Neural progenitor cell (in vitro differentiated cells): ENCODE measurements around the gene MRGPRF.

Experiments used
- EZH2 ChIP-seq: fragments of 200-600 bp; sonication (generic); IDR thresholded peaks from 2 replicates; pipeline ENCODE4 v1.6.1; 2017; ENCODE audit warnings: antibody characterized with exemption, mild to moderate bottlenecking, moderate library complexity
- TF ChIP-seq, protein P1 (sequence below): fragments of 200-600 bp; sonication (generic); IDR thresholded peaks from 2 replicates; pipeline ENCODE4 v1.5.1; 2017; ENCODE audit warnings: antibody characterized with exemption, mild to moderate bottlenecking

DNA sequence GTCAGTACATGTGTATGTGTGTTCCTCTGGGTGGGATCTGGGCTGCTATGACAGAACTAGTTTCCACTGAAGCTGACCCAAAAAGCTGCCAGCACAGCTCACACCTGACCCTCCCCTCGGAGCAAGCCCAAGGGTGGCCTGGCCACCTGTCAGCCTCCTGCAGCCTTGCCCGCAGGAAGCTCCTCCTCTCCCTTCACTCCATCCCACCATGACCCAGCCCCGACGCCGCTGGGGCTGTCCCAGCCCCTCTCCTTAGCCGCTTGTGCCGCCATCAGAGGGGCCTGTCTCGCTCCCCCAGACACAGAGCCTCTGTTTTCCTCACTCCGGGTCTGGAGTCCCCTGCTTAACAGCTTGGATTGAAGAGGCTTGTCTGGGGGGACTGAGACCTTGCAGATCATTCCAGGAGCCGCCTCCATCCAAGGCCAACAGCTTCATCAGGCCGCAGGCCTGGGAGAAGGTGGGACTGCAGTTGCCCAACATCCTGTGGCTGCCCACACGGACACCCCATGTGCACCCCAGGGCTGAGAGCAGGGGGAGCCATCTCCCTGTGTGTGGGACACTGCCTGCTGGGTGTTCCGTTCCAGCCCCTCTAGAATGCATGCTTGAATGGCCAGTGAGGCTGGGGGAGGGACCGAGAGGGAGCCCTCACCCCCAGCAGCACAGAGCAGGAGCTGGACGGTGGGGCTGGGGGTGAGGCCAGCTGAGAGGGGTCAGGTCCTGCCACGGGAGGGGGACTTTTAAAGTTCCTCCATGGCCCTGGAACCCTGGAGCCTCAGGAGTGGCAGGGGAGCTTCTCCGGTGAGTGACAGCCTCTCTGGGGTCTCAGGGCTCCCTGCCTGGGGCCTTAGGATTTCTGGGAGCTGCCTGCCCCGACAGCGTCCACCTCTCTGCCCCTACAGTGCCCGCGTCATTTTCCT lies 696 bp downstream of the MRGPRF start:
- TF ChIP-seq, protein P1, sequence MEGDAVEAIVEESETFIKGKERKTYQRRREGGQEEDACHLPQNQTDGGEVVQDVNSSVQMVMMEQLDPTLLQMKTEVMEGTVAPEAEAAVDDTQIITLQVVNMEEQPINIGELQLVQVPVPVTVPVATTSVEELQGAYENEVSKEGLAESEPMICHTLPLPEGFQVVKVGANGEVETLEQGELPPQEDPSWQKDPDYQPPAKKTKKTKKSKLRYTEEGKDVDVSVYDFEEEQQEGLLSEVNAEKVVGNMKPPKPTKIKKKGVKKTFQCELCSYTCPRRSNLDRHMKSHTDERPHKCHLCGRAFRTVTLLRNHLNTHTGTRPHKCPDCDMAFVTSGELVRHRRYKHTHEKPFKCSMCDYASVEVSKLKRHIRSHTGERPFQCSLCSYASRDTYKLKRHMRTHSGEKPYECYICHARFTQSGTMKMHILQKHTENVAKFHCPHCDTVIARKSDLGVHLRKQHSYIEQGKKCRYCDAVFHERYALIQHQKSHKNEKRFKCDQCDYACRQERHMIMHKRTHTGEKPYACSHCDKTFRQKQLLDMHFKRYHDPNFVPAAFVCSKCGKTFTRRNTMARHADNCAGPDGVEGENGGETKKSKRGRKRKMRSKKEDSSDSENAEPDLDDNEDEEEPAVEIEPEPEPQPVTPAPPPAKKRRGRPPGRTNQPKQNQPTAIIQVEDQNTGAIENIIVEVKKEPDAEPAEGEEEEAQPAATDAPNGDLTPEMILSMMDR, result no peak
- TF ChIP-seq EZH2, result no peak
